ENCODE measurements around the gene DOCK9. TPM values are rescaled to one million over a fixed set of nuclear protein-coding genes. Genes with fewer than 3 reads are reported as not detected.

The DOCK9 gene
- polyA plus RNA-seq, 1 donor (not counting 4 experiments of a cell fraction or from before 2014, with no cell fraction given), result 110 TPM

GRCh38 chr13:98916403-98916802, 61.5 kb downstream of the DOCK9 start:
- DNase-seq (ENCODE audit: low read depth, low spot score) (no peak), FAIRE-seq (no peak)
- H3K4me3 ChIP-seq (ENCODE audit: control insufficient read depth in 2 of 3, extremely low read depth in 1 of 3, insufficient read depth in 2 of 3, low read depth in 1 of 3, low read length in 3 of 3), result no peak overlapping the region
- H3K9me1 ChIP-seq (ENCODE audit: control insufficient read depth, extremely low read depth, insufficient read depth, low read length), result no peaks in the 10 kb centered on the region
- H3K4me1 ChIP-seq (ENCODE audit: control insufficient read depth, extremely low read depth, insufficient read depth, low read length), result no peaks in the 10 kb centered on the region
- TF ChIP-seq CTCF (optimal IDR thresholded peaks at IDR 0.05 in 1 of 3, IDR thresholded peaks at IDR 0.05 in 1 of 3, conservative IDR thresholded peaks at IDR 0.05 in 1 of 3; ENCODE audit: extremely low read depth in 1 of 3, insufficient read depth in 2 of 3, low read length in 3 of 3), result no peak
- TF ChIP-seq EZH2 (IDR thresholded peaks at IDR 0.05; ENCODE audit: low read length), result no peak
- H3K36me3 ChIP-seq (ENCODE audit: control insufficient read depth in 2 of 2, extremely low read depth in 1 of 2, insufficient read depth in 2 of 2, low read length in 2 of 2), result peaks cover 12 to 16% of the 10 kb centered on the region in 2 experiments
- no peaks in the 10 kb centered on the region for H3K9me3 ChIP-seq (ENCODE audit: control insufficient read depth, low read depth, low read length)
- H3K9ac ChIP-seq (ENCODE audit: control insufficient read depth, extremely low read depth, insufficient read depth, low read length), result no peak overlapping the region
- H3K27ac ChIP-seq (ENCODE audit: control insufficient read depth, insufficient read depth, low read length), result no peak overlapping the region
- H3K79me2 ChIP-seq (ENCODE audit: control insufficient read depth, insufficient read depth, low read length), result no peaks in the 10 kb centered on the region
- no peak overlapping the region for H2AFZ ChIP-seq (ENCODE audit: control insufficient read depth, low read length)
- no peaks in the 10 kb centered on the region for H3K27me3 ChIP-seq (ENCODE audit: control insufficient read depth, extremely low read depth, insufficient read depth, low read length)
- H4K20me1 ChIP-seq (ENCODE audit: control insufficient read depth, extremely low read depth, insufficient read depth, low read length), result no peaks in the 10 kb centered on the region
- dilution Hi-C loops (cut with MboI; ENCODE audit: extremely low pct_ligation_motif_present, low sequenced_read_pairs), result no loop called here
- H3K4me2 ChIP-seq (ENCODE audit: control insufficient read depth, extremely low read depth, insufficient read depth, low read depth, low read length), result no peak overlapping the region

GRCh38 chr13:98915981-98916380, 61.9 kb downstream of the DOCK9 start:
- Histone ChIP-seq H3K9me3 (ENCODE audit: control insufficient read depth, low read depth, low read length) (no peaks in the 10 kb centered on the region), H3K9me1 (ENCODE audit: control insufficient read depth, extremely low read depth, insufficient read depth, low read length) (no peaks in the 10 kb centered on the region), H3K79me2 (ENCODE audit: control insufficient read depth, insufficient read depth, low read length) (no peaks in the 10 kb centered on the region), H3K9ac (ENCODE audit: control insufficient read depth, extremely low read depth, insufficient read depth, low read length) (no peak overlapping the region), H3K36me3 (ENCODE audit: control insufficient read depth in 2 of 2, extremely low read depth in 1 of 2, insufficient read depth in 2 of 2, low read length in 2 of 2) (peaks cover 12 to 16% of the 10 kb centered on the region in 2 experiments), H3K27me3 (ENCODE audit: control insufficient read depth, extremely low read depth, insufficient read depth, low read length) (no peaks in the 10 kb centered on the region), H4K20me1 (ENCODE audit: control insufficient read depth, extremely low read depth, insufficient read depth, low read length) (no peaks in the 10 kb centered on the region), H2AFZ (ENCODE audit: control insufficient read depth, low read length) (no peak overlapping the region), H3K4me1 (ENCODE audit: control insufficient read depth, extremely low read depth, insufficient read depth, low read length) (peaks cover 3% of the 10 kb centered on the region), H3K4me2 (ENCODE audit: control insufficient read depth, extremely low read depth, insufficient read depth, low read depth, low read length) (no peak overlapping the region), H3K27ac (ENCODE audit: control insufficient read depth, insufficient read depth, low read length) (no peak overlapping the region), H3K4me3 (ENCODE audit: control insufficient read depth in 2 of 3, extremely low read depth in 1 of 3, insufficient read depth in 2 of 3, low read depth in 1 of 3, low read length in 3 of 3) (no peak overlapping the region)
- dilution Hi-C loops (cut with MboI; ENCODE audit: extremely low pct_ligation_motif_present, low sequenced_read_pairs), result no loop called here
- FAIRE-seq, result peak; percentile 29
- DNase-seq (ENCODE audit: low read depth, low spot score), result no peak
- TF ChIP-seq CTCF (optimal IDR thresholded peaks at IDR 0.05 in 1 of 3, IDR thresholded peaks at IDR 0.05 in 1 of 3, conservative IDR thresholded peaks at IDR 0.05 in 1 of 3; ENCODE audit: extremely low read depth in 1 of 3, insufficient read depth in 2 of 3, low read length in 3 of 3), result no peak
- TF ChIP-seq EZH2 (IDR thresholded peaks at IDR 0.05; ENCODE audit: low read length), result no peak

All from keratinocyte (primary cell).